Endothelial cell of umbilical vein (primary cell): ENCODE results near the gene TTLL13. TPM values are rescaled to one million over a fixed set of nuclear protein-coding genes. Genes with fewer than 3 reads are reported as not detected.

Source experiments
- BruUV-seq: library from RNA; stranded (reverse); fragments of 400-500 nt; replicated peaks from 2 replicates; lab custom pipeline; 2021; lab: Mats Ljungman, UMichigan
- CTCF ChIA-PET: fragments of 300-600, 350-600 bp; sonication (Branson Sonifier 250); formaldehyde crosslinking; loops from one replicate; lab custom pipeline; 2021; ENCODE audit warnings: antibody characterized with exemption, inconsistent platforms; lab: Charles Lee
- POLR2A ChIA-PET: fragments of 300-600, 350-600 bp; sonication (Branson Sonifier 250); formaldehyde crosslinking; loops from one replicate; lab custom pipeline; 2021; ENCODE audit warnings: antibody characterized with exemption, inconsistent platforms; lab: Charles Lee
- DNase-seq: peaks from one replicate; pipeline ENCODE4 v3.0.0-alpha.2; 2011; ENCODE audit warnings: low read depth, low spot score
- FAIRE-seq: peaks from 2 replicates; lab custom pipeline; 2011; peaks lifted over from hg19 to GRCh38; lab: Jason Lieb, UNC
- H2AFZ ChIP-seq: 2 replicates; pipeline ENCODE4 v1.6.0; 2012; ENCODE audit warnings: low read depth, low read length, control low read depth, inconsistent platforms
- H3K27ac ChIP-seq: 2 replicates; pipeline ENCODE4 v1.5.1; 2011; ENCODE audit warnings: low read depth, mild to moderate bottlenecking, control low read depth, low read length, moderate library complexity; ENCODE audit not compliant: insufficient read depth
- H3K27me3 ChIP-seq, 2 experiments: 2 replicates each; pipeline versions ENCODE4 v1.6.0 to v1.6.1; 2011; ENCODE audit warnings: low read length in 2 of 2, mixed read lengths in 1 of 2; ENCODE audit not compliant: control insufficient read depth in 2 of 2, insufficient read depth in 2 of 2
- H3K36me3 ChIP-seq, 2 experiments: 2 replicates in 1 of 2; 3 replicates in 1 of 2; pipeline ENCODE4 v1.5.1; 2011; ENCODE audit warnings: low read length in 2 of 2, mild to moderate bottlenecking in 1 of 2, moderate library complexity in 1 of 2; ENCODE audit not compliant: control insufficient read depth in 2 of 2, insufficient read depth in 2 of 2; ENCODE audit errors: extremely low read depth in 1 of 2
- H3K4me1 ChIP-seq: 3 replicates; pipeline ENCODE4 v1.5.1; 2011; ENCODE audit warnings: mild to moderate bottlenecking, low read length; ENCODE audit not compliant: control insufficient read depth, insufficient read depth; ENCODE audit errors: extremely low read depth
- H3K4me2 ChIP-seq: 2 replicates; pipeline ENCODE4 v1.6.1; 2011; ENCODE audit warnings: low read length, control low read depth, mixed read lengths; ENCODE audit not compliant: insufficient read depth
- H3K4me3 ChIP-seq, 3 experiments: fragments of 200-600 bp in 1 of 3; sonication (generic), shearing (Covaris generic) in 1 of 3; replicated peaks in 1 of 3; 2 replicates each; pipeline ENCODE4 v1.5.1; 2011 to 2016; ENCODE audit warnings: control low read depth in 3 of 3, low read length in 3 of 3, mild to moderate bottlenecking in 2 of 3, inconsistent platforms in 1 of 3, low read depth in 1 of 3, moderate library complexity in 1 of 3; ENCODE audit not compliant: insufficient read depth in 1 of 3
- H3K79me2 ChIP-seq: 2 replicates; pipeline ENCODE4 v1.6.0; 2012; ENCODE audit warnings: low read length, inconsistent platforms; ENCODE audit not compliant: control insufficient read depth, insufficient read depth
- H3K9ac ChIP-seq: replicated peaks from 2 replicates; pipeline ENCODE3; 2011; ENCODE audit warnings: low read length, control low read depth; ENCODE audit not compliant: insufficient read depth; ENCODE audit errors: extremely low read depth
- H3K9me1 ChIP-seq: replicated peaks from 3 replicates; pipeline ENCODE4 v1.6.0; 2011; ENCODE audit warnings: mild to moderate bottlenecking, low read length; ENCODE audit not compliant: control insufficient read depth, insufficient read depth; ENCODE audit errors: extremely low read depth
- H3K9me3 ChIP-seq: replicated peaks from 2 replicates; pipeline ENCODE4 v1.5.1; 2012; ENCODE audit warnings: low read length, inconsistent platforms; ENCODE audit not compliant: control insufficient read depth, insufficient read depth
- H4K20me1 ChIP-seq: replicated peaks from 2 replicates; pipeline ENCODE3; 2011; ENCODE audit warnings: mild to moderate bottlenecking, low read length; ENCODE audit not compliant: control insufficient read depth, insufficient read depth; ENCODE audit errors: extremely low read depth
- CTCF ChIP-seq, 2 donors: IDR thresholded peaks; 1 replicate in 1 of 2; 2 replicates in 1 of 2; pipeline ENCODE4 v1.5.1; 2011; ENCODE audit warnings: low read length in 2 of 2, mild to moderate bottlenecking in 2 of 2, moderate library complexity in 2 of 2, control low read depth in 1 of 2, inconsistent platforms in 1 of 2, low read depth in 1 of 2; ENCODE audit not compliant: insufficient read depth in 1 of 2; ENCODE audit errors: extremely low read depth in 1 of 2
- EZH2 ChIP-seq: IDR thresholded peaks from 2 replicates; pipeline ENCODE4 v1.6.1; 2012; ENCODE audit warnings: borderline replicate concordance, low read depth, mild to moderate bottlenecking, moderate library complexity, low read length, inconsistent platforms; ENCODE audit not compliant: severe bottlenecking
- FOS ChIP-seq: IDR thresholded peaks from 2 replicates; pipeline ENCODE4 v1.6.1; 2011; ENCODE audit warnings: mild to moderate bottlenecking, low read length, moderate library complexity, borderline replicate concordance; ENCODE audit not compliant: insufficient read depth
- GATA2 ChIP-seq: IDR thresholded peaks from 2 replicates; pipeline ENCODE4 v1.7.0; 2011; ENCODE audit warnings: low read depth, mild to moderate bottlenecking, moderate library complexity, mixed read lengths, low read length; ENCODE audit not compliant: insufficient read length, insufficient read depth
- JUN ChIP-seq: IDR thresholded peaks from 2 replicates; pipeline ENCODE4 v1.6.1; 2011; ENCODE audit warnings: borderline replicate concordance, low read depth; ENCODE audit not compliant: insufficient read length, insufficient read depth
- MAX ChIP-seq: IDR thresholded peaks from 2 replicates; pipeline ENCODE4 v1.6.1; 2011; ENCODE audit not compliant: insufficient read depth, insufficient read length
- MYC ChIP-seq: IDR thresholded peaks from one replicate; pipeline ENCODE4 v1.6.1; 2011; ENCODE audit warnings: mild to moderate bottlenecking, low read depth, low read length
- POLR2A ChIP-seq: IDR thresholded peaks from 2 replicates; pipeline ENCODE4 v1.6.1; 2012; ENCODE audit warnings: low read depth, mild to moderate bottlenecking, control low read depth, low read length
- POLR2AphosphoS5 ChIP-seq: IDR thresholded peaks from 2 replicates; pipeline ENCODE4 v1.6.1; 2012; ENCODE audit warnings: low read depth, mild to moderate bottlenecking, control low read depth, low read length, moderate library complexity; ENCODE audit not compliant: insufficient read depth
- dilution Hi-C: fragments of 300-500 bp; cut with MboI; formaldehyde crosslinking; loops from one replicate; pipeline ENCODE4 v1.15.0; 2019; ENCODE audit warnings: low sequenced_read_pairs; ENCODE audit not compliant: extremely low pct_ligation_motif_present
- intact Hi-C: fragments of 100-400 bp; cut with micrococcal nuclease; formaldehyde crosslinking; loops from one replicate; pipeline ENCODE4 v1.10.0; 2022
- polyA plus RNA-seq, 4 experiments: library from polyadenylated mRNA; depleted of rRNA in 3 of 4; stranded (reverse) in 3 of 4; unstranded in 1 of 4; fragments of >200 nt; gene quantifications; 2 replicates each; pipeline versions ENCODE4 v1.2.1 to v1.2.3, GENCODE V29; 2011 to 2012; ENCODE audit warnings: missing spikeins in 1 of 4
- total RNA-seq: library from RNA; stranded (reverse); gene quantifications from 2 replicates; pipeline ENCODE4 v1.2.3, GENCODE V29; 2021

Gene TTLL13
- total and polyA plus RNA-seq, 2 donors (not counting 3 experiments of a cell fraction or from before 2014, with no cell fraction given) = 0.04 TPM; not detected in 1

- POLR2A ChIA-PET = no interaction called here
- dilution Hi-C loops = loop anchor here (10.0 kb wide), 1 partner anchor 69 kb away; no protein-coding TSS in a partner anchor
Measured at GRCh38 chr15:90213818-90214204, 35.5 kb upstream of the TTLL13 start.

More at GRCh38 chr15:90213818-90214204, 35.5 kb upstream of the TTLL13 start:
- intact Hi-C loops = loop anchor here (10.0 kb wide), 1 partner anchor 319 kb away; the partner anchor contains the start of gene AP3S2
- Histone ChIP-seq H3K36me3 (no peaks in the 10 kb centered on the region), H3K4me2 (no peak overlapping the region), H3K27me3 (no peaks in the 10 kb centered on the region), H3K4me1 (peaks cover 12% of the 10 kb centered on the region), H2AFZ (no peak overlapping the region), H3K79me2 (no peaks in the 10 kb centered on the region), H3K9me1 (no peaks in the 10 kb centered on the region), H4K20me1 (no peaks in the 10 kb centered on the region), H3K9me3 (no peaks in the 10 kb centered on the region), H3K4me3 (no peak overlapping the region), H3K9ac (no peak overlapping the region), H3K27ac (no peak overlapping the region)
- BruUV-seq = no TSS peak
- TF ChIP-seq CTCF (IDR thresholded peaks at IDR 0.05; ENCODE audit: extremely low read depth in 1 of 2, insufficient read depth in 1 of 2, low read depth in 1 of 2, low read length in 2 of 2) = no peak
- TF ChIP-seq MAX = no peak
- no peak for TF ChIP-seq POLR2AphosphoS5
- TF ChIP-seq POLR2A = no peak
- TF ChIP-seq EZH2 = no peak
- no peak for TF ChIP-seq MYC
- TF ChIP-seq JUN = no peak
- no peak for TF ChIP-seq FOS
- TF ChIP-seq GATA2 = no peak
- FAIRE-seq (no peak), DNase-seq (no peak)
- CTCF ChIA-PET = interaction anchor here (0.7 to 4.4 kb wide), 9 partner anchors 10 to 74 kb away, joined by 3 to 34 read pairs (median 5); partner anchors contain the start of genes CIB1, GDPGP1, NGRN and SEMA4B
